ENCODE data around the gene RRAS.

DNA sequence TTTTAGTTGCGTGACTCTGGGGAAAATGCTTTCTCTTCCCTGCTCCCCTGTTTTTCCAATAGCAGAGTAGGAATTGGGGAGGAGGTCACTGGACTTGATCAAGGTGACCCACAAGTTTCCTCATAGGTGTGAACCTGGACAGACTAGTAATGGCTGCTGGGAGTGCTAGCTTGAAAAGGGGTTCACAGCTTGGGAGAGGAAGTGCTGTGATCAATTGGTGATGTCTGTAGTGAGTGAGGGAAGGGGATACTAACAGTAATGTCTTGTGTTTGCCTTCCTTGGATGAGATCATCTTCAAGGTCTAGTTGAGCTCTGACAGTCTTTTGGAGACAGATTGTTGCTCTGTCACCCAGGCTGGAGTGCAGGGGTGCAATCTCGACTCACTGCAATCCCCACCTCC, 27.5 kb upstream of the RRAS start:
- TF ChIP-seq, protein P1, sequence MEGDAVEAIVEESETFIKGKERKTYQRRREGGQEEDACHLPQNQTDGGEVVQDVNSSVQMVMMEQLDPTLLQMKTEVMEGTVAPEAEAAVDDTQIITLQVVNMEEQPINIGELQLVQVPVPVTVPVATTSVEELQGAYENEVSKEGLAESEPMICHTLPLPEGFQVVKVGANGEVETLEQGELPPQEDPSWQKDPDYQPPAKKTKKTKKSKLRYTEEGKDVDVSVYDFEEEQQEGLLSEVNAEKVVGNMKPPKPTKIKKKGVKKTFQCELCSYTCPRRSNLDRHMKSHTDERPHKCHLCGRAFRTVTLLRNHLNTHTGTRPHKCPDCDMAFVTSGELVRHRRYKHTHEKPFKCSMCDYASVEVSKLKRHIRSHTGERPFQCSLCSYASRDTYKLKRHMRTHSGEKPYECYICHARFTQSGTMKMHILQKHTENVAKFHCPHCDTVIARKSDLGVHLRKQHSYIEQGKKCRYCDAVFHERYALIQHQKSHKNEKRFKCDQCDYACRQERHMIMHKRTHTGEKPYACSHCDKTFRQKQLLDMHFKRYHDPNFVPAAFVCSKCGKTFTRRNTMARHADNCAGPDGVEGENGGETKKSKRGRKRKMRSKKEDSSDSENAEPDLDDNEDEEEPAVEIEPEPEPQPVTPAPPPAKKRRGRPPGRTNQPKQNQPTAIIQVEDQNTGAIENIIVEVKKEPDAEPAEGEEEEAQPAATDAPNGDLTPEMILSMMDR (IDR thresholded peaks at IDR 0.05; ENCODE audit: insufficient read depth, low read length, poor library complexity, severe bottlenecking) = no peak
- no peak for TF ChIP-seq EZH2phosphoT487 (conservative IDR thresholded peaks at IDR 0.05; ENCODE audit: low read length)

Data from SU-DHL-6 (cell line).